Measurements from ENCODE around the gene LRRC37A.
"Not testable (repeated sequence)": the region's sequence is repeated elsewhere in the genome, so short reads cannot be mapped to it uniquely, and the experiment has no call there.

DNA sequence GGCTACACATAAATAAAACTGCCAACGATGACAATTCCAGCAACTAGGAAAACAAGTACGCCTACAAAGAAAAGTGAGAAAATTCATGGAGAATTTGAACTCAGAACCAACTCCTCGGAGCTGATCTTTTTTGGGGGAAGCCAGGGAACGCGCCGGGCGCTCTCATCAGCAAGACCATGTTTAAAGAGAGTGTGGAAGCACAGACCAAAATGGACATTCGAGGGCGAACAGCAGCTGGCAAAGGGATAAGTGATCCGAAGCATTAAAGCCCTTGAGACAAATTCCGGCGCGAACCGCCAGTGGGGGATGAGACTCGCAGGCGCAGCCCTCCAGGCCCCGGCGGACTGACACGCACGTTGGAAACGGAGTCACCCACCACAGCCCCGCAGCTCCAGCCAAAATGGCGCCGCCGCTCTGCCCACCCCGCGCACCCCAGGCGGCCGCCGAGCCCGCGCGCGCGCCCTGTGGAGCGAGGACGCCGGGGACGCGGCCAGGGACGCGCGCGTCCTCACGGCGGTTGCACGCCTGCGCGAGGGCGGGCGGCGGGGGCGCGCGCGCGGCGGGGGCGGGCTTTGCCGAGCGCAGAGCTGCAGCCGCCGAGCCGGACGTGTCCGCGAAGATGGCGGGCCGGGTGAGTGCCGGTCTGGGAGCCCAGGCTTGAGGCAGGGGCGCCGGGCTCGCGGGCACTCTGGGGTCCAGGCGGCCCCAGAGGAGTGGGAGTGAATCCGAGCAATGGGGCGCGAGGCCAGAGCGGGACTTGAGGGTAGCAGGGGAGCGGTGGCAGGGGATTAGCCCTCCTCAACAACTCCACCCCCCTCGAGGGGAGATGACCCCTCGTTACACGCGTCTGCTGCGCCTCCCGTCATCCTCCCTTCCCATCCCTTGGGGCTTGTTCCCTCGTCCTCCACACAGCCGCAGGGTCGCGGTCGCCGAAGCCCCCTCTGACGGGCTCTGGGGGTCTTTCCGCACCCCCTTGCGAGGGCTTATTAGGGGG is 77.6 kb downstream of the LRRC37A start:
- not testable (repeated sequence) for TF ChIP-seq POLR2A (IDR thresholded peaks at IDR 0.05)
- TF ChIP-seq, protein P1, sequence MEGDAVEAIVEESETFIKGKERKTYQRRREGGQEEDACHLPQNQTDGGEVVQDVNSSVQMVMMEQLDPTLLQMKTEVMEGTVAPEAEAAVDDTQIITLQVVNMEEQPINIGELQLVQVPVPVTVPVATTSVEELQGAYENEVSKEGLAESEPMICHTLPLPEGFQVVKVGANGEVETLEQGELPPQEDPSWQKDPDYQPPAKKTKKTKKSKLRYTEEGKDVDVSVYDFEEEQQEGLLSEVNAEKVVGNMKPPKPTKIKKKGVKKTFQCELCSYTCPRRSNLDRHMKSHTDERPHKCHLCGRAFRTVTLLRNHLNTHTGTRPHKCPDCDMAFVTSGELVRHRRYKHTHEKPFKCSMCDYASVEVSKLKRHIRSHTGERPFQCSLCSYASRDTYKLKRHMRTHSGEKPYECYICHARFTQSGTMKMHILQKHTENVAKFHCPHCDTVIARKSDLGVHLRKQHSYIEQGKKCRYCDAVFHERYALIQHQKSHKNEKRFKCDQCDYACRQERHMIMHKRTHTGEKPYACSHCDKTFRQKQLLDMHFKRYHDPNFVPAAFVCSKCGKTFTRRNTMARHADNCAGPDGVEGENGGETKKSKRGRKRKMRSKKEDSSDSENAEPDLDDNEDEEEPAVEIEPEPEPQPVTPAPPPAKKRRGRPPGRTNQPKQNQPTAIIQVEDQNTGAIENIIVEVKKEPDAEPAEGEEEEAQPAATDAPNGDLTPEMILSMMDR (IDR thresholded peaks at IDR 0.05) = not testable (repeated sequence)
